ENCODE results near the gene NCAM1.
A peak's percentile ranks its signal among the peaks of the same experiment; 100 is the strongest.

Gene NCAM1

GRCh38 chr11:113314389-113315301 is 353.4 kb downstream of the NCAM1 start, which contains the start of gene TTC12:
TSS of gene TTC12 (plus strand) at chr11:113314583. CDS start at chr11:113316258, 1,675 bp downstream.
- TF ChIP-seq, protein P1, sequence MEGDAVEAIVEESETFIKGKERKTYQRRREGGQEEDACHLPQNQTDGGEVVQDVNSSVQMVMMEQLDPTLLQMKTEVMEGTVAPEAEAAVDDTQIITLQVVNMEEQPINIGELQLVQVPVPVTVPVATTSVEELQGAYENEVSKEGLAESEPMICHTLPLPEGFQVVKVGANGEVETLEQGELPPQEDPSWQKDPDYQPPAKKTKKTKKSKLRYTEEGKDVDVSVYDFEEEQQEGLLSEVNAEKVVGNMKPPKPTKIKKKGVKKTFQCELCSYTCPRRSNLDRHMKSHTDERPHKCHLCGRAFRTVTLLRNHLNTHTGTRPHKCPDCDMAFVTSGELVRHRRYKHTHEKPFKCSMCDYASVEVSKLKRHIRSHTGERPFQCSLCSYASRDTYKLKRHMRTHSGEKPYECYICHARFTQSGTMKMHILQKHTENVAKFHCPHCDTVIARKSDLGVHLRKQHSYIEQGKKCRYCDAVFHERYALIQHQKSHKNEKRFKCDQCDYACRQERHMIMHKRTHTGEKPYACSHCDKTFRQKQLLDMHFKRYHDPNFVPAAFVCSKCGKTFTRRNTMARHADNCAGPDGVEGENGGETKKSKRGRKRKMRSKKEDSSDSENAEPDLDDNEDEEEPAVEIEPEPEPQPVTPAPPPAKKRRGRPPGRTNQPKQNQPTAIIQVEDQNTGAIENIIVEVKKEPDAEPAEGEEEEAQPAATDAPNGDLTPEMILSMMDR (conservative IDR thresholded peaks at IDR 0.05) = no peak
- H3K27ac ChIP-seq = peak within 1 kb of the TSS; percentile 85

GRCh38 chr11:113315811-113316210 is 354.6 kb downstream of the NCAM1 start:
- TF ChIP-seq, protein P1 (conservative IDR thresholded peaks at IDR 0.05) = no peak
- peak overlapping the region; percentile 85 for H3K27ac ChIP-seq

GRCh38 chr11:113316256-113316655 is 355.0 kb downstream of the NCAM1 start:
- TF ChIP-seq, protein P1 (conservative IDR thresholded peaks at IDR 0.05) = no peak
- H3K27ac ChIP-seq = peak overlapping the region; percentile 85

- no peak overlapping the region for H3K27ac ChIP-seq
- TF ChIP-seq, protein P1 (conservative IDR thresholded peaks at IDR 0.05) = no peak
These were observed 356.1 kb downstream of the NCAM1 start for GRCh38 chr11:113317339-113317738.

- H3K27ac ChIP-seq = no peak overlapping the region
- TF ChIP-seq, protein P1 (conservative IDR thresholded peaks at IDR 0.05) = no peak
These were observed 357.9 kb downstream of the NCAM1 start for GRCh38 chr11:113319085-113319484.

GRCh38 chr11:113322158-113322557 is 360.9 kb downstream of the NCAM1 start:
- no peak overlapping the region for H3K27ac ChIP-seq
- TF ChIP-seq, protein P1 (conservative IDR thresholded peaks at IDR 0.05) = no peak

- TF ChIP-seq, protein P1 (conservative IDR thresholded peaks at IDR 0.05) = no peak
- H3K27ac ChIP-seq = no peak overlapping the region
These were observed 363.0 kb downstream of the NCAM1 start for GRCh38 chr11:113324250-113324649.

All from VCaP (cell line).